ENCODE measurements around the gene IRF2BP2.
"Not testable (repeated sequence)": the region's sequence is repeated elsewhere in the genome, so short reads cannot be mapped to it uniquely, and the experiment has no call there.

Gene IRF2BP2

DNA sequence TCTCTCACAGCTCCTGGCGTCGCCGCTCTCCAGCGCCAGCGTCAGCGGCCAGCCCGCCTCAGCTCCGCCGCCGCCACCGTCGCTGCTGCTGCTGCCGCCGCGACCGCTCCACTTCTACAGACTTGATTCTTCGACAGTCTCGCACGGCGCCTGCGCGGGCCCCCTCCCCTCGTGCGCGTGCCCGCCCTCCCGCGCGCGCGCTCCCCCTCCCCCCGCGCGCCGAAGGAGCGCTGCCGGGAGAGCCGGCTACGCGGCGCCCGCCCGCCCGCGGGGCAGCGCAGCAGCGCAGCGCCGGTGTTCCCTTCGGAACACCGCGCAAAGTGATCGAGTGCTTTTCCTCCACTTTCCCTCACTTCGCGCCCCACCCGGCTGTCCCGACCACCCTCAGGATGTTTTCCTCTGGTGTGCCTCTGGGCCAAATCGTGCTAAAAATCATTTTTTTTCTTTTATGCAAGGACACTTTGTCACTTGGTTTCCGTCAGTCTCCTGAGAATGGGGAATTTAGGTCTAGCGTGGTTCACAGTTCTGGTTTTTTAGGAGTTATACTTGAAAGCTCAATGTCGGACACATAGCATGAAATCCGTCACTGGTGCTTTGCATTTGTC lies at the start of gene IRF2BP2:
Gene IRF2BP2, minus strand, starts transcription at position 118 of the 605 bp plus-strand sequence. CDS start 684 bp downstream, outside the sequence.
- peak; percentile 37 to 77 (median 64) for DNase-seq

DNA sequence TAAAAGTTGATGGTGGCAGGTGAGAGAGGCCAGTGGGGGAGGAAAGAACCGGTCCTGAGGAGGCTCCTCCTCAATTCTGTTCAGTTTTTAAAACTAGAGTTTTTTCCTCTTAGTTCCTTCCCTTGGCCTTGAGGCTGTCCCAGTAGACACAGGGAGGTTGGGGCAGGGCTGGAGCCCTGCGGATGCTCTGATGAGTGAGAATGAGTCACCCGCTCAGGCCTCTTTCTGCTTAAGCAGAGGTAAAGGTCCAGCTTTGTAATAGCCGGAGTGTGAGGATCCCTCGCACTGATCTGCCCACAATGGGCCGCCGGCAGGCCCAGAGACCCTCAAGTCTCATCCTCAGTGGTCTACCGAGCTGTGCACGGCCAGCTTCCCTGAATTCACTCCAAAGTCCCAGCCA lies 49.6 kb upstream of the IRF2BP2 start:
- DNase-seq = no peak

DNA sequence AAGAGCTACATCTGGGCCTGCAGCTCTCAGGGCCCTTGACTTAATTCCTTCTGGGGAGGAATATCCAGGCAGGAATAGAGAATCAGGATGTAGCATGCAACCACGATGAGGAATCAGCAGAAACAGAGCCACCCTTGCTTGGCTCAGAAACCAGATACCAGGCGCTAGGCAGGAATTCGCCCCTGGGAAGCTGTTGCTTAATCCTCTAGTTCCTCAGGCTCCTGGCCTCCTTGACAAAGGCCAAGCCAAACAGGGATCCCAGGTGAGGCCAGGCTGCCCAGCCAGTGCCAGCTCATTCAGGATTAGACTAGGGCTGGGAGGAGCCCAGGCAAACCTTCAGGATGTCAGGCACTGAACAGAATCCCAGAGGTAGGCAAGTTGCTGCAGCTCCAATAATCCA lies 48.2 kb upstream of the IRF2BP2 start:
- DNase-seq = no peak

DNA sequence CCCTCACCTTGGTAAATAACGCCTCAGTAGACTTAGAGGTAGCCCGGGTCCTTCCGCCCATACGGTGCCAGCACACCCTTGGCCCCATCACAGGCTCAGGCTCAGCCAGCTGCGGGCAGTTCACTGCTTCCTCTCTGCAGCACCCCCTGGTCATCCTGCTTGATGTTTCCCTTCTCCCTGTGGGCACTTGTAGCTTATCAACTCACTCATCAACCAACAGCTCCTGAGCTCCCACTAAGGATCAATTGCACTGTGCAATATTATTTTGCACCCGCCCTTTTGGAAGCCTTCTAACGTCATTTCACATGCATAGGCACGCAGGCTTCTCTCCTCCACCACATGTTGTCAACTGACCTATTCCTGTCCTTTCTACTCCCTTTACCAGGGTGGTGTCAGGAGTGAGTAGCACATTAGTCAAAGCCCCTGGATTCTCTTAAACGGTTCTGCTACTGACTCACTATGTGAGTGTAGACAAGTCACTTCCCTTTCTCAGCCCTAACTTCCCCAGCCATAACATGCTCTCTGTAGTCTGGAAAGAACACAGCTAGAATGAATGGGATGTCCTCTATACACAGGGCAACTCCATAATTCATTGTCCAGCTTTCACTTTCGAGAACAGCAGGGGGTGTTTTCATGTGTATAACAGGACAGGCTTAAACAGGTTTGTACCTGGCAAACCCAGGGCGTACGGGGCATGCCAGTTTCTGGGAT lies 47.1 kb upstream of the IRF2BP2 start:
- no peak for DNase-seq

DNA sequence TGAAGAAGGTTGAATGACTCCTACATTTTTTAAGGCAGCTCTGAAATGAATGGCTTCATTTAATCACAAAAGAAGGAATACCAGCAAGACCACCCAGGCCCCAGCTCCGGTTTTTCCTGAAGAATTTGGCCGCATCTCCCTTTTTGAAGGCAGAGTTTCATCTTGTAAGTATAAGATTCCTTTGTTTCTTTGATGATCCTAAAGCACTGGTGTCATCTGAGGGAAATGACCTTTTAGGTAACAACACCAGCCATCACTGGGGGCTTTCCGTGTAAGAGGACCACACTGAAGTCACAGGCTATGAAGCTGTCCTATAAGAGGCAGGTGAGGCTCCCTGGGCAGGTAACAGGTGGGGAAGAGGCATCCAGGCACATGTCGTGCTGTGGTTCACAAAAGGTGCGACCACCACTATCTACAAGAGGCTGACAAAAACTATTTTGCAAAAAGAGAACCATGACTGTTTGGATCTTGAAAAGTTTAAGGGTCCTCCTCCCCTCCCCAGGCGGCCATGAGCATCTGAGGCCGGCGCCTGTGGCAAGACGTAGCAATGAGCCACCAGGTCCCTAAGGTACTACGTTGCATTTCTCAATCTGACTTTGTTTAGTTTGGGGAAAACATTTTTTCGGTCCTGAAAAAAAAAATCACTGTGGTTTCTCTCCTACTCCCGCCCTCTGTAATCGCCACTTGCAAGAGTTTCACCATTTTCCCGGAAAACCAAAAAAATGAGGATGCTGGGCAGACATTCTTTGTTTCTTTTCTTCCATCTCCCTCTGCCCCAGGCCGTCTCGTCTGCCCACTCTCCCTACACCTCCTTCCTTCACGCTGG lies 46.3 kb upstream of the IRF2BP2 start:
- DNase-seq = no peak

DNA sequence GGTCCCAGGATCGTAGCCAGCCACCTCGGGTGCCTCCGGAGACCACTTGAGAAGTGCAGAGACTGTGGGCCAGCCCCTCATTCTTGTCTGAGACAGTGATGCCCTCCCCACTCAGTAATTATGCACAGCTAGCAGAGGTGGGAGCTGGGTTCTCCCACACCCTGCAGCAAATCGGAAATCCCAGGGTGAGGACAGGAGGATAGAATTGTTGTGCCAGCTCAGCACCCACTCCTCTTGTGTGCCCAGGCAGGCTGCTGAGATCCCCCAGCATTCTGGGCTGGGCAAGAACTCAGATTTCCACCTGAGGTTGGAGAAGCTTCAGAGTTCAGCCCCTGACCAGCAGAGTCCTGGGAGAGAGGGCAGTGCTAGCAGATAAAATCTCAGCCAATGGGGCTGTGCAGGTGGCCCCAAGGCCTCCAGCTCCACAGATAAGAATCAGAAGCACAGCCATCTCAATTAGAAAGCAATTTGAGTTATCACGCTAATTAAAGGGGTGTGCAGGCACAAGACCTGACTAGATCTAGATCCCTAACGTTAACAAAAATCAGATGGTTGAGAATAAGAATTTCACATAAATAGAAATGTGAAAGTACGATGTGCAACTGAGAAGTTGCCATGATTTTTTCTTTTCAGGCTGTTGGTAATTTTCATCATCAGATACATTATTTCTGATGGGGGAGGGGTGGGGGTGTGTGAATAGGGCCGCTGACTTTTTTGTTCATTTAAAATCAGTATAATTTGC lies 45.5 kb upstream of the IRF2BP2 start:
- DNase-seq = no peak

DNA sequence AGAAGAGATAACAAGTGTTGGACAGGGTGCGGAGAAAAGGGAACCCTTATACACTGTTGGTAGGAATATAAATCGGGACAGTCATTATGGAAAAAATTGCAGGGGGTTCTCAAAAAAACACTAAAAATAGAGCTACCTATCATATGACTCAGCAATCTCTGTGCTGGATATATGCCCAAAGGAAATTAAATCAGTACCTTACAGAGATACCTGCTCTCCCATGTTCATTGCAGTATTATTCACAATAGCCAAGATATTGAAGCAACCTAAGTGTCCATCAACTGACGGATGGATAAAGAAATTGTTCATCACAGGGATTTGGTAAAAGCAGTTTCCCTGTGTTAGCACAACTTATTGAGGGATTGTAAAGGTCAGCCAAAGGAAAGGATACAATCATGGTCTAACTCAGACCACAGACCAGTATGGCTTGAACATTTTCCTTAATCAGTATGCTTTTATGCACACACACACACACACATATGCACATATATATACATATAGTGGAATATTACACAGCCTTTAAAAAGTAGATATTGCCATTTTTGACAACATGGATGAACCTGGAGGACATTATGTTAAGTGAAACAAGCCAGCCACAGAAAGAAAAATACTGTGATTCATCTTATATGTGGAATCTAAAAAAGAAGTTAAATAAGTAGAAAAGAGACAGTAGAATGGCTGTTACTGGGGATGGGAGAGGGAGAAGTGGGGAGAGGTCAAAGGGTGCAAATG lies 44.2 kb upstream of the IRF2BP2 start:
- DNase-seq = no peak

DNA sequence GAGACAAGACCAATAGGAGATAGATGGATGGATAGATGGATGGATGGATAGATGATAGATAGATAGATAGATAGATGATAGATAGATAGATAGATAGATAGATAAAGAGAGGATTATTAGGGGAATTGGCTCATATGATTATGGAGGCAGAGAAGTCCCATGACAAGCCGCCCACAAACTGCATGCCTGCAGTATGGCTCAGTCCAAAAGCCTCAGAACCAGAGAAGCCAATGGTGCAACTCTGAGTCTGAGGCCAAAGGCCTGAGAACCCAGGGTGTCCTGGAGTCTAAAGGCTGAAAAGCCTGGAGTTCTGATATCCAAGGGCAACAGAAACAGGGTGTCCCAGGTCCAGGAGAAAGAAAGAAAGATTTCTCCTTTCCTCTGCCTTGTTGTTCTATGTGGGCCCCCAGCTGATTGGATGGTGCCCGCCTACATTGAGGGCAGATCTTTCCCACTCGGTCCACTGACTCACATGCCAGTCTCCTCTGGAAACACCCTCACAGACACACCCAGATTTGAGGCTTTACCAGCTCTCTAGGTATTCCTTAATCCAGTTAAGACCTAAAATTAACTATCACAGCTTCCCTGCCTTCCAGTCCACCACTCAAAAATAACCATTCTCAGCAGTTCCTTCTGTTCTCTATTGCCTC lies 39.6 kb upstream of the IRF2BP2 start:
- DNase-seq = no peak

DNA sequence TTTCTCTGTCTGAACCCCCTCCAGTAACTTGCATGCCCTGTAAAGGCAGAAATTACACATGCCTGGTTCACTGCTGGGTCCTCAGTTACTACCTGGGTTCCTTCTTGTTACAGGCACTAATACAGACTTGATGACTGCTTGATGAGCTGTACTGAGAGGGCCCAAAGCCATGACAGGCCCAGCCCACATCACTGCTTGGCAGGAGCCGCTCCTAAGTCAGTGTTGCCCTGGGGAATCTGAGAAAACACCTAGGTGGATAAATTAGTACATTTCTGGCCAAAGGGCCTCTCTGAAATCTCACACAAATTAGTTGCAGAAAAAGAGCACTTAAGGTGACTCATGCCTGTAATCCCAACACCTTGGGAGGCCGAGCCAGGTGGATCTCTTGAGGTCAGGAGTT lies 37.8 kb upstream of the IRF2BP2 start:
- DNase-seq = no peak

DNA sequence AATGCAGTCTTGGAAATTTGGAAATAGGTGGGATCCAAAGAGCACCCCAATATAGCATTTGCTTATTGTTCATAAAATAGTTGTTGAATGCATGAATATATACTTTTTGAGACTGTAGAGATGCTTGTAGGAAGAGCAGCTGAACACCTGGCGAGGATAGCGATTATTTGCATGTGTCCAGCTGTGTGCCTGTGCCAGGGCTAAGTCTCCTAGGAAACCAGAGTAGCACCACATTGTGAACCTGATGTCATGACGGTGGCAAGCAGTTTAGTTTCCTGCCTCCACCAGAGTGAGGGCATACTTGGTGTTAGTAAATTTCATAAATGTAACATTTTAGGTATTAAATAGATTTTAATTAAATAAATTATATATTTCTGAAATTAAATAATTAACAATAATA lies 37.3 kb upstream of the IRF2BP2 start:
- no peak for DNase-seq

DNA sequence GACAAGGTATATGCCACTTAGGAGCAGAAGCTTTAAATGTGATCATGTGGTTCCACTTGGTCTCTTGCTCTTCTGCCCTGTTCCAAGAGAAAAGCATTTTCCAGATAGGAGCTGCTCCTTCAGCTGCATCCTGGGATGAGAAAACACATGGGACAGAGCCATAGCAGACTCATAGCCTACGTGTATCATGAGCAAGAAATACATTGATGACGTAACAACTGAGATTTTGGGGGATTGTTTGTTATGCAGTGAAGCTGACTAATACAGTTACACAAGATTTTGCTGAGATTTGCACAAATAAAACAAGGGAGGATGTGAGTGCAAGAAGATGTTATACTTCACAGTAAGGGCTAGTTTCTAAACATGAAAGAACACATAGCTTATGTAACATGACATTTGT lies 36.0 kb upstream of the IRF2BP2 start:
- no peak for DNase-seq

DNA sequence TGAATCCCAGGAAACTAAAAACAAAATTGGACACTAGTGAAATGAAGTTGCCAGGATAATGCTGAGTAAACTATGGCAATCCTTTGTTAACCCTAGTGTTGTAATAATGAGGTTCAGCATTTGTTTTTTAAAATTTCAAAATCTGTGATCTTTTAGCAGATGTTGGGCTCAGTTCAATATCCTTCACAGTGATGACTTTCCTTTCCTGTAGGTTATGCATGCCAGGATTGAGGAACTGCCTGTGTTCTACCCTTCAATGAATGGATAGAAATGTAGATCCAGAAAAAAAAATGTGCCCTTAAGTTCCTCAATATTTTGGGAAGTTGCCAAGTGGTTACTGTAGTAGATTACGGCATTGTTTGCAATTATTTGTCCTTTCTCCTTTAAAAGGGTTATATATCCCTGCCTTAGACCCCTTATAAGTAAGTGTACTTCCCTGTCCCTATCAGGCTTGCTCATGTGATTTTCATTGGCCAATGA lies 35.5 kb upstream of the IRF2BP2 start:
- no peak for DNase-seq

DNA sequence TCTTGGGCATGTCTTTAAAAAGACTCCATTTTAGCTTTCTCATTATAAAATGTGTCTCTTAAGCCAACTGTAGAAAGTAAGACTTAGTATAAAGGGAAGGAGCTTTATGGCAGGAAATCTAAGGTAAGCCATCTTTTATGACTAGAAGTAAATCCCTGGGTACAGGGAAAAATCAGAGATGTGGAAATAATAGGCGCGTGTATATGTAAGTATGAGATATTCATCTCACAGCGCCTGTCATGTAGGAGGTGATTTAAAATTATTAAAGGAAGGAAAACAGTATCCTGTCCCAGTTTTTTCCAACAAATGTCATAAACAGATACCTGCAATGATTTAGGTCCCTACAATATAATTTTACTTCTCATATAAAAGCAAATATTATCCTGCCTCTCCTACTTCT lies 35.0 kb upstream of the IRF2BP2 start:
- no peak for DNase-seq

DNA sequence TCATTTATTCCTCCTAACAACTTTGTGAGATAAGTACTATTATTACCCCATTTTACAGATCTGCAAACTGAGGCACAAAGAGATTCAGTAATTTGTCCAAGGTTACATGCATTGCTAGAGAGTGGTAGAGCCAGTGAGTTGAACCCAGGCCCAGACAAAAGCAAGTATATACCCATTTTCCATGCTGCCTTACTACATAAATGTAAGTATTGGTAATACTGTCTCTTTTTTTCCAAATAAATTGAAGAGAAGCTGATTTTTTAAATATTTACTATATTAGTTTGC lies 33.8 kb upstream of the IRF2BP2 start:
- no peak for DNase-seq

DNA sequence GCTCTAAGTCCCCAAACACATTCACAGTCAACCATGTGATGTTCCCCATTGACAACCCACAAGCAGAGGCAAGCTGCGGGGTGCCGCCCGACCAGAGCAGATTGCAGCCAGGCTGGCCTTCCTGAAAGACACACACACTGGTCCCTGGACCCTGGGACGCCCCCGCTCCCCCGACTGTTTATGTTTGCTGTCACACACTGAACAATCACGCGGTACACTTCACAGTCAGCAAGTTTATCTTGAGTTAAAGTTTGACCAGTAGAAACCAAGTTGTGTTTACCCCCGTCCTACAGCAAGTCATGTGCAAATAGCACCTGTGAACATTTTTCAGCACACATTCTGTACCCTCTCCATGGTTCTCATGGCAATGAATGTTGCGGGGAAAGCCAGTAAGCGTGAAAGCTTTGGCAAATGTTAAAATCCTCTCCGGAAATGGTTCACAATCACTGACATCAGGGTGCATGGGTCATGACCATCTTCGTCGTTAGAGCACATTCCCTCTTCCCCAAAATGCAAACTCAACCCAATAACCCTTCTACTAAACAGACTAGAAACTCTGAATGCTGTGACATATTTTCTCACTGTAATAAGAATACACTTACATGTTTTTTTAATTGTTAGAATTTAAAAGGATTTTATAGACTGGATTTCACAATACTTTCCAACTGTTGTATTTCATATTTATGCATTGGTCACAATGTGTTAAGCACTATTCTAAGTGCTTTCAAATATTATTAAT lies 33.3 kb upstream of the IRF2BP2 start:
- no peak for DNase-seq

DNA sequence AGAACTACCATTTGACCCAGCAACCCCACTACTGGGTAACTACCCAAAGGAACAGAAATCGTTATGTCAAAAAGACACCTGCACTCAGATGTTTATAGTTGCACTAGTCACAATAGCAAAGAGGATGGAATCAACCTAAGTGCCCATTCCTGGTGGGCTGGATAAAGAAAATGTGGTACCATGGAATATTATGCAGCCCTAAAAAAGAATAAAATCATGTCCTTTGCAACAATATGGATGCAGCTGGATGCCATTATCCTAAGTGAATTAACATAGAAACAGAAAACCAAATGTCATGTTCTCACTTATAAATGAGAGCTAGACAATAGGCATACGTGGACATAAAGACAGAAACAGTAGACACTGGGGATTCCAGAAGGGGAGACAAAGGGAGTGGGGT lies 32.5 kb upstream of the IRF2BP2 start:
- DNase-seq = no peak

DNA sequence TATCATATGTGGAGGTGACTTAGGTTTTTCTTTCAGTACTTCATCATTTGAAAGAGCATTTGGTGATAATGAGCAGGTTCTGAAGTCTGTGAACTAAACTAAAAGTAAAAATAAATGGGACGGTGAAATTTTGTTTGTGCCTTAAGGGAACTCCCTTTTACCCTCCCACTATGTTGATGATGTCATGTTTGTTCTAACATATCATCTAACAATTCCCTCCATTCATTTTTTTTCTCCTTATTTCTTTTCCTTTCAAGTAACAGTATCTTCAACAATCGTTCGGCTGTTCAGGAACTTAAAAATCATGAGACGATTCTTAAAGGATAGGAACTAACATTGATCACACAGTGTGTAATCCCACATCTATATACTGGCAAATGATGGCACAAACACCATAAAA lies 30.0 kb upstream of the IRF2BP2 start:
- DNase-seq = no peak

DNA sequence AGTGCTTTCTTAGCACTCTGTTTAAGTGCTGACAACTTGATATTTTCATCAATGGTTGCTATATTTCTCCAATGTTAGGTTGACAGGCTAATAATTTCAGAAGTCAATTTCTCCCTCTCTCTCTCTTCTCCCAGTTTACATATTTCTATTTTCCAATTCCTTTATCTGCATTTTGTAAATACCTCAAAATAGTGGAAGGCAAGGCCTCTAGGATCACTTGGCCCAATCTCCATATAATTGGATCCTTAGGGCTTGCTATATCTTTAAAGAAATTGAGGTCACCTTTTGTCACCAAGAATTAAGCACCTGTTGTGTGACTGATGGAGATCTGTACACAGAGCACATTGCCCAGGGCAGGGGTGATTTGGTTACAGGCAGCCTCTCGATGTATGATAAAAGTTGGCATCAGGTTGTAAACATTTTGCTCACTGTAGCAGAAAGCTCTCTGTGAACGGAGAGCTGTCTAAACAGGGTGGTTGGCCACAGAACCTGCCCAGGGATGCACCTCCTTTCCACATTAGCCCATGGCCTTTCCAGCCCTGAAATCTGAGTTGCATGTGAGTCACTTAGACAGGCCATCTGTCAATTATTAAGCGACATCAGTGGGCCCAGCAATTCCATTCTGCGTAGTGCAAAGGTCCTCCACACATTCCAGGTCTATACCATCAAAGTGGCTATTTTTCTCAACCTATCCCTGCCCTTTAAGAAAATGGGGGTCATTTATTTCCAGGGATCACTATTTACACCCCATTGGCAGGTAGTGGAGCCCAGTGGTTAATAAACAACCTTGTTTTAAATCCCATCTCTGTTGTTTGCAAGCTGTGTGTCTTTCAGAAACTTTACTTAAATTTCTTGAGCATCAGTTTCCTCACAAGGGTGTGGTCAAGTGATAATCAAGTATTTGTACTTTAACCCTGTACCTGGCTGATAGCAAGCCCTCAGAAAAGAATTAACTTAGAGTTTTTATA lies 29.1 kb upstream of the IRF2BP2 start:
- no peak for DNase-seq

DNA sequence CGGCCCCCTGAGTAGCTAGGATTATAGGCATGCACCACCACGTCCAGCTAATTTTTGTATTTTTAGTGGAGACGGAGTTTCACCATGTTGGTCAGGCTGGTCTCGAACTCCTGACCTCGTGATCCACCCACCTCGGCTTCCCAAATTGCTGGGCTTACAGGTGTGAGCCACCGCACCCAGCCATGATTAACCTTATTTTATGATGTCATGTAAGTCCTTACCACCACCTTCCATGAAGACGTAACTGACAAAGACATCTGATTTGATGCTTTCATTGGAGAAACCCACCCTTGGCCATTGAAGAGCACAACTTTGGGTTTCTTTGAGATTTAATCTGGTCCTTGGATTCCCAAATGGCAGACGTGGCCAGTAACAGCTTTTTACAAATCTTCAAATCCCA lies 24.9 kb upstream of the IRF2BP2 start:
- DNase-seq = not testable (repeated sequence)

DNA sequence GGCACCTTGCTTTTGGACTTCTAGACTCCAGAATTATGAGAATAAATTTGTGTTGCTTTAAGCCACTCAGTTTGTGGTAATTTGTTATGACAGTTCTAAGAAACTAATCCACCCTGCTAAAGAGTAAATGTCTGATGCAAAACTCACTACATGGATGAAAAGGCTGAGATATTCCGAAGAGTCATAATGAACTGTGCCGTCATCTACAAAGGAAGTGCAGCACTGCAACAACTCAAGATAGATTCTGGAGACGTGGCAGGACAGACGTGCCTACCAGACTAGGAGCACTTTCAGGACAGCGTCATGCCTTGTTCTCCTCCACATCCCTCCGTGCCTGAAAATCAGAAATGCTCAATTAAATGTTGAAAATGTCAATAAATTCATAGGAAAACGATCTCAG lies 24.4 kb upstream of the IRF2BP2 start:
- no peak for DNase-seq

Measured in activated naive CD4-positive, alpha-beta T cell (primary cell).